ENCODE data around the gene REP15. TPM values are rescaled to one million over a fixed set of nuclear protein-coding genes. Genes with fewer than 3 reads are reported as not detected.

The REP15 gene
- total RNA-seq, 1 donor from 2014 or later: 1.3 TPM

GRCh38 chr12:27657296-27657695, 39.0 kb upstream of the REP15 start:
- DNase-seq (ENCODE audit: low read depth): no peak
- Histone ChIP-seq H3K36me3 (ENCODE audit: control insufficient read depth, insufficient read depth, low read length) (no peaks in the 10 kb centered on the region), H3K4me3 (ENCODE audit: low read depth, low read length) (no peak overlapping the region), H3K27me3 (ENCODE audit: control insufficient read depth, insufficient read depth, low read length) (no peaks in the 10 kb centered on the region)
- no peak for TF ChIP-seq CTCF (IDR thresholded peaks at IDR 0.05; ENCODE audit: insufficient read depth, low read length, poor library complexity, severe bottlenecking)

- Histone ChIP-seq H3K36me3 (ENCODE audit: control insufficient read depth, insufficient read depth, low read length) (peaks cover 1% of the 10 kb centered on the region), H3K4me3 (ENCODE audit: low read depth, low read length) (no peak overlapping the region), H3K27me3 (ENCODE audit: control insufficient read depth, insufficient read depth, low read length) (no peaks in the 10 kb centered on the region)
- DNase-seq (ENCODE audit: low read depth): no peak
- no peak for TF ChIP-seq CTCF (IDR thresholded peaks at IDR 0.05; ENCODE audit: insufficient read depth, low read length, poor library complexity, severe bottlenecking)
These were observed 30.5 kb upstream of the REP15 start for GRCh38 chr12:27665704-27666103.

GRCh38 chr12:27666510-27666909, 29.7 kb upstream of the REP15 start:
- DNase-seq (ENCODE audit: low read depth): no peak
- no peak overlapping the region for H3K4me3 ChIP-seq (ENCODE audit: low read depth, low read length)
- no peaks in the 10 kb centered on the region for H3K27me3 ChIP-seq (ENCODE audit: control insufficient read depth, insufficient read depth, low read length)
- H3K36me3 ChIP-seq (ENCODE audit: control insufficient read depth, insufficient read depth, low read length): peaks cover 1% of the 10 kb centered on the region
- no peak for TF ChIP-seq CTCF (IDR thresholded peaks at IDR 0.05; ENCODE audit: insufficient read depth, low read length, poor library complexity, severe bottlenecking)

- Histone ChIP-seq H3K27me3 (ENCODE audit: control insufficient read depth, insufficient read depth, low read length) (no peaks in the 10 kb centered on the region), H3K36me3 (ENCODE audit: control insufficient read depth, insufficient read depth, low read length) (peaks cover 1% of the 10 kb centered on the region), H3K4me3 (ENCODE audit: low read depth, low read length) (no peak overlapping the region)
- no peak for TF ChIP-seq CTCF (IDR thresholded peaks at IDR 0.05; ENCODE audit: insufficient read depth, low read length, poor library complexity, severe bottlenecking)
- DNase-seq (ENCODE audit: low read depth): no peak
These were observed 28.7 kb upstream of the REP15 start for GRCh38 chr12:27667540-27667939.

GRCh38 chr12:27672051-27672450, 24.2 kb upstream of the REP15 start:
- Histone ChIP-seq H3K27me3 (ENCODE audit: control insufficient read depth, insufficient read depth, low read length) (no peaks in the 10 kb centered on the region), H3K4me3 (ENCODE audit: low read depth, low read length) (no peak overlapping the region), H3K36me3 (ENCODE audit: control insufficient read depth, insufficient read depth, low read length) (peaks cover 4% of the 10 kb centered on the region)
- DNase-seq (ENCODE audit: low read depth): no peak
- TF ChIP-seq CTCF (IDR thresholded peaks at IDR 0.05; ENCODE audit: insufficient read depth, low read length, poor library complexity, severe bottlenecking): no peak

- no peak overlapping the region for H3K4me3 ChIP-seq (ENCODE audit: low read depth, low read length)
These were observed 23.6 kb upstream of the REP15 start for GRCh38 chr12:27672643-27673042.

More at GRCh38 chr12:27672643-27673042, 23.6 kb upstream of the REP15 start:
- TF ChIP-seq CTCF (IDR thresholded peaks at IDR 0.05; ENCODE audit: insufficient read depth, low read length, poor library complexity, severe bottlenecking): no peak
- H3K36me3 ChIP-seq (ENCODE audit: control insufficient read depth, insufficient read depth, low read length): peaks cover 4% of the 10 kb centered on the region
- DNase-seq (ENCODE audit: low read depth): no peak
- H3K27me3 ChIP-seq (ENCODE audit: control insufficient read depth, insufficient read depth, low read length): no peaks in the 10 kb centered on the region
